ENCODE data around the gene PDIA4. TPM values are rescaled to one million over a fixed set of nuclear protein-coding genes. Genes with fewer than 3 reads are reported as not detected.
A peak's percentile ranks its signal among the peaks of the same experiment; 100 is the strongest.
"Not testable (repeated sequence)": the region's sequence is repeated elsewhere in the genome, so short reads cannot be mapped to it uniquely, and the experiment has no call there.

PDIA4 gene
- polyA plus RNA-seq, 3 donors, result 36.5 to 51.2 (median 37.0) TPM

- Histone ChIP-seq H4K20me1 (ENCODE audit: insufficient read depth, low read length) (no peaks in the 10 kb centered on the region), H3K9ac (ENCODE audit: insufficient read depth, low read length, poor library complexity, severe bottlenecking) (no peak overlapping the region), H3K4me3 (replicated peaks in 1 of 3; ENCODE audit: low read depth in 2 of 3, low read length in 3 of 3) (no peak overlapping the region), H3K79me2 (ENCODE audit: insufficient read depth, low read length) (no peaks in the 10 kb centered on the region), H2AFZ (ENCODE audit: insufficient read depth, low read depth, low read length, poor library complexity, severe bottlenecking) (no peak overlapping the region), H3K36me3 (replicated peaks in 1 of 2; ENCODE audit: control insufficient read depth in 1 of 2, insufficient read depth in 2 of 2, low read length in 2 of 2) (no peaks in the 10 kb centered on the region), H3K27me3 (ENCODE audit: control insufficient read depth in 2 of 2, insufficient read depth in 2 of 2, low read length in 2 of 2) (peaks cover 0 to 10% of the 10 kb centered on the region in 2 donors), H3K9me3 (replicated peaks in 1 of 2; ENCODE audit: control insufficient read depth in 1 of 2, insufficient read depth in 1 of 2, low read length in 2 of 2) (no peaks in the 10 kb centered on the region), H3K4me2 (replicated peaks; ENCODE audit: extremely low read depth, low read length, poor library complexity, severe bottlenecking) (no peak overlapping the region), H3K4me1 (ENCODE audit: control insufficient read depth in 1 of 2, insufficient read depth in 2 of 2, low read length in 2 of 2) (peaks cover 20 to 26% of the 10 kb centered on the region in 2 donors), H3K27ac (ENCODE audit: low read depth in 1 of 2, low read length in 2 of 2) (no peak overlapping the region)
- Mint-ChIP-seq H3K4me3 (peak overlapping the region in 1 of 2 donors; percentile 37), H3K27me3 (ENCODE audit: low read depth in 3 of 3) (peaks cover 15 to 29% (median 15%) of the 10 kb centered on the region in 3 donors), H3K27ac (no peak overlapping the region), H3K4me1 (peaks cover 22% of the 10 kb centered on the region), H3K36me3 (no peaks in the 10 kb centered on the region), H3K9me3 (peaks cover 0 to 8% (median 2%) of the 10 kb centered on the region in 7 donors)
- intact Hi-C loops (cut with micrococcal nuclease), result loop anchor here in 1 of 2 donors (10.0 kb wide), 1 partner anchor 95 kb away; the partner anchor contains the start of gene EZH2
- no peak for DNase-seq
- WGBS (ENCODE audit: insufficient coverage), result 78% methylated on average over 8 of the region's 9 CpGs
- no peak for TF ChIP-seq CTCF (IDR thresholded peaks at IDR 0.05)
Measured at GRCh38 chr7:148979827-148980226, 48.5 kb downstream of the PDIA4 start.

GRCh38 chr7:148979072-148979471 is 49.2 kb downstream of the PDIA4 start:
- H3K36me3 Mint-ChIP-seq; intact Hi-C loops (cut with micrococcal nuclease); H3K4me3 Mint-ChIP-seq; H3K27ac ChIP-seq (ENCODE audit: low read depth in 1 of 2, low read length in 2 of 2); DNase-seq; H3K4me2 ChIP-seq (replicated peaks; ENCODE audit: extremely low read depth, low read length, poor library complexity, severe bottlenecking); H3K36me3 ChIP-seq (replicated peaks in 1 of 2; ENCODE audit: control insufficient read depth in 1 of 2, insufficient read depth in 2 of 2, low read length in 2 of 2); H3K79me2 ChIP-seq (ENCODE audit: insufficient read depth, low read length); H3K27ac Mint-ChIP-seq; H3K9me3 Mint-ChIP-seq; H4K20me1 ChIP-seq (ENCODE audit: insufficient read depth, low read length); H3K9me3 ChIP-seq (replicated peaks in 1 of 2; ENCODE audit: control insufficient read depth in 1 of 2, insufficient read depth in 1 of 2, low read length in 2 of 2); H3K9ac ChIP-seq (ENCODE audit: insufficient read depth, low read length, poor library complexity, severe bottlenecking); H2AFZ ChIP-seq (ENCODE audit: insufficient read depth, low read depth, low read length, poor library complexity, severe bottlenecking); H3K4me3 ChIP-seq (replicated peaks in 1 of 3; ENCODE audit: low read depth in 2 of 3, low read length in 3 of 3): not testable (repeated sequence)
- Mint-ChIP-seq H3K4me1 (peaks cover 14% of the 10 kb centered on the region), H3K27me3 (ENCODE audit: low read depth in 3 of 3) (peaks cover 14 to 29% (median 15%) of the 10 kb centered on the region in 3 donors)
- H3K4me1 ChIP-seq (ENCODE audit: control insufficient read depth in 1 of 2, insufficient read depth in 2 of 2, low read length in 2 of 2), result peaks cover 16 to 19% of the 10 kb centered on the region in 2 donors
- peaks cover 0 to 10% of the 10 kb centered on the region in 2 donors for H3K27me3 ChIP-seq (ENCODE audit: control insufficient read depth in 2 of 2, insufficient read depth in 2 of 2, low read length in 2 of 2)
- WGBS (ENCODE audit: insufficient coverage), result no CpG with 5 or more reads among the region's 7 CpGs
